NCI-H2196 treated with DMSO at 0.1 percent for 48 hours (cell line): ENCODE results near the gene G3BP2.
"Not testable (repeated sequence)": the region's sequence is repeated elsewhere in the genome, so short reads cannot be mapped to it uniquely, and the experiment has no call there.

Source experiments
- DNase-seq: peaks from one replicate; lab custom pipeline; 2025; ENCODE audit not compliant: unreplicated experiment; lab: John Stamatoyannopoulos, UW

The G3BP2 gene

DNA sequence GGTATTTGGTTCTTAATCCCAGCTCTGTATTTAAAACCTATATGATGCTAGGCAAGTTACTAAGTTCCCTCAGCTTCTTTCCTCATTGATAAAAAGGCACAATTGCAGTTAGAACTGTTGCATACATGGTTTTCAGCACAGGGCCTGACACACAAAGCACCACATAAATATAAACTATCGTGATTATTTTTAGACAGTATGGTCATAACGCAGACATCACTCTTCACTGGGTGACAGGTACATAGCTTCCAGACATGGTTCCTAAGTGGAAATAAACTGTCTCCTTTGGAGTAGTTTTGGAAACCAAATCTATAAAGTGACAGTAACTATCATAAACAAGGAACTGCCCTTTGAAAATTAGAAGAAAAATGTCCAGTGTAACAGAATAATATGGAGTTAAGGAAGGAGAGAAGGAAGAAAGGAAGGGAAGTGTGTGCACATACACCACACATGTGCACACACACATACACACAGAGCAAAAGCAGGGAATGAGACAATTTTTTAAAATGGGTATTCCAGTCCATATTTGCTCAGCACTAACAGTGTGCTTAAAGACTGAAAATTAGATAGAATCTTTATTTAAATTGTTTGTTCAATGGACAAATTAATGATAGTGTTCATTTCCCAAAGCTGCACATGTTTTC is 12.5 kb upstream of the G3BP2 start:
- no peak for DNase-seq

DNA sequence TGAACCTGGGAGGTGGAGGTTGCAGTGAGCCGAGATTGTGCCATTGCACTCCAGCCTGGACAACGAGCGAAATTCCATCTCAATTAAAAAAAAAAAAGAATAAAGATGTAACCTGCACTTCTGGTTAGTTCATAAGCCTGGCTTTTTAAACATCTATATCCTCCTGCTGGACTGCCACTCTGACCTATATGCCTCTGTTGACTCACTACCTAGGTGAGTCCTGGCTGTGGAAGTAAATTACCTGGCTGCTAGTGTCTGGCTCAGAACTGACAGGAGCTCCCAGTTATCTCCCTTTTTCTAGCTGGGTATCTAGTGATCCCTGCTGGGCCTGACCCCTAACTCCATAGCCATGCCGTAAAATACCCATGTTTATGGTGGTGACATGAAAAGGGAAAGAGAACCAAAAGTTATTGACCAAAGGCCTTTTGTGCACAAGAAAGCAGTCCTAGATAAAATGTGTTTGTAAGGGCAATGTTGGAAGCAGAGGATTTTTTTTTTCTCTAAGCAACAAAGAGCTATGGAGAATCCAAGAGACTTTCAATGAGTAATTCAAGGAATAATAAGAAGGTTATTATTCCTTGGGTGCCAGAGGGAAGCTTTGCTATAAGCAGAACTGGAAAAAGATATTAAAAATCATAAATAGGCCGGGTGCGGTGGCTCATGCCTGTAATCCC is 10.4 kb upstream of the G3BP2 start:
- no peak for DNase-seq

DNA sequence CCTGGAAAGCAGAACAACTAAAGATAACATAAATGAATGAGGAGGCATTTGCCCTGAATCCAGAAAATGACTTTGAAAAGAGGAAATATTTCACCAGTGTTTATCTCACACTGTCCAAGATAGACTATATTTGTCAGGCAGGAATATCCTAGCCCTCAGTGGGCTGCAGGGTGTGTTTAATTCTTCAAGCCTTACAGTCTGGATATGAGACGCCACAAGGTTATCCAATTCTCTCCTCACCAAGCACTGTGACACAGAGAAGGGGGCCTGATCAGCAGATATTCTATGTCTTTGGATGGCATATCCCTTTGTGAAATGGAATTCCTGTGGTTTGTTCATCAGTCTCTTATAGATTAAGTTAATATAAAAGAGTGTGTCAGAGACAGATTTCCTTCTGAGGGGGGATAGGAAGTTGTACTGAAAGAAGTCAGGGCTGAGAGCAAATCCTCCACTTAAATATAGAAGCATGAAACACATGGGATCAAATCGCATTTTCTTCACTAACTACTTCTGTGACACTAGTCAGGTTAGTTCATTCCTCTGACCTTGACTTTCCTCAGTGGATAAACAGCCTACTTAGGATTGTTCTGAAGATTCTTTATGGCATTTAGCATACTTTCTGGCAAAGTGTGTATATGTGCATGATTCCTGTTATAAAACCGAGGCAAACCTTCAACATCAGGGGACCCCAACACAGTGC is 6.8 kb upstream of the G3BP2 start:
- DNase-seq: no peak

DNA sequence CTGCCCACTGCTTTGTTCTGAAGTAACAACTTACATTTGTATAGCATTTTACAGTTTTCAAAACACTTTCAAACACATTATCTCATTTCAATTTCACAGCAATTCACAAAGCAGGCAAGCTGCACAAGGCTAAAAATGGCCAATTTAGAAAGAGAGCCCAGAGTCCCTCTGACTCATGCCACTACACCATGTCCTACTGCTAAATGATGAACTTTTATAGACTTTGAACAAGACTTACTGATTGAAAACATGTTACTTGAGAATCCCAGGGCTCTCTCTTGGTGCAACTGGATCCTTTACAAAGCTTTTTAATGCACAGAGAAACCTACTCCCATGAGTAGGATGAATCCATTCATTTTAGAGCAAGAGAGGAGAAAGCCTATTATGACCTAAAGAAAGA is 5.8 kb upstream of the G3BP2 start:
- no peak for DNase-seq

DNA sequence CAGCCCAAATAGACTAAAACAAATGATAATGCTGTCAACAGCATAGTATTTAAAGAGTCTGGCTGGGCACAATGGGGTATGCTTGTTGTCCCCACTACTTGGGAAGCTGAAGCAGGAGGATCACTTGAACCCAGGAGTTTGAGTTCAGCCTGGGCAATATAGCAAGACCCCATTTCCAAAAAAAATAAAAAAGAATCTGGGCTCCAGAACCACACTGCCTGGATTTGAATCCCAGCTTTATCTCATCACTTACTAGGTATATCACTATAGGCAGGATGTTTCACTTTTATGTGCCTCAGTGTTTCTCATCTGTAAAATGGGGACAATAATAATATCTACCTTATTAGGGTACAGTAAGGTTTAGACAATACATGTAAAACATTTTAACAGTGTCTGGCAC is 5.3 kb upstream of the G3BP2 start:
- no peak for DNase-seq

DNA sequence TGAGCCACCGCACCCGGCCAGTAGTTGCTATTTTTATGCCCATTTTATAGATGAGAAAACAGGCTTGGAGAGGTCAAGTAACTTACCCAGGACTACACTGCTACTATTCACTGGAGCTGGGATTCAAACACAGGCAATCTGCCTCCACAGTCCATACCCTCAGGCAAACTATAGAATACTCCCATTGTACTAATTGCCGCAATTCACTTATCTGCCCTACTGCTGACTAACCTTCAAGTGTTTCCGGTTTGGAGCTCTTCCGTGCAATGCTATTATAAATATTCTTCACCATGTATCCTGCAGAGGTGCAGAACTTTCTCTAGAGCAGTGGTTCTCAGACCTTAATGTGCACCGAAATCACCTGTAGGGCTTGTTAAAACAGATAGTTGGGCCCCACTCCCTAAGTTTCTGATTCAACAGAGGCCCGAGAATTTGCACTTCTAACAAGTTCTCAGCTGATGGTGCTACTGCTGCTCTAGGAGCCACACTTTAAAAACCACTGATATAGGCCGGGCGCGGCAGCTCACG is 1.9 kb upstream of the G3BP2 start:
- no peak for DNase-seq

DNA sequence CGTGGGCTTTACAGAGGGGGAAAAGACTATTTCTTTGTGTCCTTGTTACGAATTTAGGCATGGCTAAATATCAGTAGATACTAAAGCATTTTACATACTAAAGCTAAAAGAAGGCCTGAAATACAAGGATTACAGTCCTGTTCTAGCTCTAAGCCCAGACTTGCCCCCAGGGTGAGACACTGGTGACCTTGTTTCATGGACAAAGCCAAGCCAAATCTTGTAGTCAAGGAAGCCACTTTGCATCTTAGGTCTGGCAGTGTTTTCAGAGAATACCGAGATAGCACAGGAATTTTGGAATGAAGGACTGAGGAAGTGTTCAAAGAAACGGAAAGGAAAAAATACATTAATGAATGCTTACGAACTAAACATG is 733 bp upstream of the G3BP2 start:
- DNase-seq: no peak

DNA sequence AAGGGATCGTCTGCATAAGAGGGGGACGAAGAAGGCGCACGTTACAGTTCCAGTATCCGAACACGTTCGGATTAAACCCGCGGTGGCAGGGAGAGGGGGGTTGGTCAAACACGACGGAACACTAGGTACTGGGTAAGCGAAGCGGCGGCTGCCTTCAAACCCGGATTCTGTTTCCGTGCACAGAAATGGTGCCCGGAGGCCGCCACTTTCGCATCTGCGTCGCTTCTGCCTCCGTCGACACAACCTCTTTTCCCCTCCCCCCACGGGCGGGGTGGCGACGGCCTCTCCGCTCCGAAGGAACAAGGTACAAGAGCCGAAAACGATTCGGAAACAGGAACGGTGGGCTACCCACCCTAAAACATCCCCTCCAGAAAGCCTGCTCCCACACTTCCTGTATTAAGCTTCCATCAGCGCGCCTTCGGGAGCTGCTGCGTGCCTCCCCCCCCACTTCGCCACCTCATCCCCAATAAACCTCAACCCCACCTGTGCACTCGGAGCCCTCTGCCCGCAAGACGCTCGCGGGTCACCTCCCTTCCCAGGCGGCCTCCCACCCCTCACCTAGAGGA is 667 bp downstream of the G3BP2 start:
- DNase-seq: no peak

DNA sequence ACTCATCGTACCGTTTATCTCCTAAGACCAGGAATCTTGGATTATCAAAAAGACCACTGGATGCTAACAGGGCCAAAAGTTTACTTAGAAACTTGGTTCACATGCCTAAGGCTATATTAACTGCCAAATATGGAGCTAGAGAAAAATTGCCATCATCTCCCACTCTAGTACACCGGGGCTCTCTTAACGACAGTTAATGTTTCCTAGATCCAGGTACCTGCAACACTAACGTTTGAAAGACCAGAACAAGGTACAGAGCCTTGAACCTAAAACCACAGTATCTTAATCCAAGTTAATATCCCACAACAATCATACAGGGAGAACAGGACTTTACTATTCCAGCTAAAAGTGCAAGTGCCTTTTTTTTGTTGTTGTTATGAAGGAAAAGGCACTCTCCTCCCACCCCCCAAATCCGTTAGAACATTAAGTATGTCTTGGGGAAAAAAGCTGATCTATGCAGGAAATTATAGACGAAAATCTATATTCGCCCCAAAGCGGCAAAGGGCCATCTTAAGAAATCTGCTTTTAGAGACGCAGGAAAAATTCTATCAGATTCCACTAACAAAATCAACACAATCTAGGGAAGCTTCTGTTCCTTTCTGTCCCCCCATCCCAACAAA is 1.3 kb downstream of the G3BP2 start:
- DNase-seq: no peak

DNA sequence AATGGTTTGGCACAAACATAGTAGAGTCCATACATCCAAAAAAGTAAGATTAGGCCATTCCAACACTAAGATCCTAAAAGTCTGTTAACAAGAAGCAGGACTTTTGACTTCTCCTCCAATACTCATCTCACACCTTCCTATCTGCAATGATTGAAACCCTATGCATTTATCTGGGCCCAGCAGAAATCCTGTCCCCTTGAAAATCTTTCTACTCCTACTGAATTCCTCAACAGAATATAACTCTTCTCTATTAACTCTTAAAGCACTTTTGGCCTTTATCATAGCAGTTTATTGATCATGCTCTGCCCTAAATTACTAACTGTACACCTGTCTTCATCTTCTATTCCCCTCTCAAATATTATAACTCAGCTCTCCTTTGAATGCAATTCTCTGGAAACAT is 4.6 kb downstream of the G3BP2 start:
- no peak for DNase-seq

DNA sequence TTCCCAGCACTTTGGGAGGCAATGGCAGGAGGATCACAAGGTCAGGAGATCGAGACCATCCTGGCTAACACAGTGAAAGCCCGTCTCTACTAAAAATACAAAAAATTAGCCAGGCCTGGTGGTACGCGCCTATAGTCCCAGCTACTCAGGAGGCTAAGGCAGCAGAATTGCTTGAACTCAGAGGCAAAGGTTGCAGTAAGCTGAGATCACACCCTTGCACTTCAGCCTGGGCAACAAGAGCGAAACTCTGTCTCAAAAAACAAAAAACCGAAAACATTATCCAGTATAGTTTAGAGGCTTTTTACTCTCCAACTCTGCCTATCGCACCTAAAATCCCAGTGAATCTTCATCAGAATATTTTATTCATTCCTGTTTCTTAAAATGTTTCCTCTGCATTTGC is 5.6 kb downstream of the G3BP2 start:
- not testable (repeated sequence) for DNase-seq

DNA sequence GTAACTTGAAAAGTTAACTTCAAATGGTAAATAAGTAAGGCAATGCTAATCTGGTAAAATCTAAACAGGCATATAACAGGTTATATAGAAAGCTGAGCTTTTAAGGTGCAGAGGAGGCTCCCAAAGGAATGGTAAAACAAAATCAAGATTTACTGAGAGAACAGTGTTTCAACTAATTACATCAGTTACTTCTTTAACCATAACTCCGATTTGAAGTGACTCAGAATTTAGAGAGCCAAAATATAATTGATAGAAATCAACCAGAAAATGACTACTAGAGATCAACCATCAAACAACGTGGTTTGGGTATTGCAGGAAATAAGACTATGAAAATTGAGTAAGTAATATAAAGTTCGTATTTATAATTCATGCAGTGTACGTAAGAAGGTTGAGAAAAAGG is 6.9 kb downstream of the G3BP2 start:
- no peak for DNase-seq

DNA sequence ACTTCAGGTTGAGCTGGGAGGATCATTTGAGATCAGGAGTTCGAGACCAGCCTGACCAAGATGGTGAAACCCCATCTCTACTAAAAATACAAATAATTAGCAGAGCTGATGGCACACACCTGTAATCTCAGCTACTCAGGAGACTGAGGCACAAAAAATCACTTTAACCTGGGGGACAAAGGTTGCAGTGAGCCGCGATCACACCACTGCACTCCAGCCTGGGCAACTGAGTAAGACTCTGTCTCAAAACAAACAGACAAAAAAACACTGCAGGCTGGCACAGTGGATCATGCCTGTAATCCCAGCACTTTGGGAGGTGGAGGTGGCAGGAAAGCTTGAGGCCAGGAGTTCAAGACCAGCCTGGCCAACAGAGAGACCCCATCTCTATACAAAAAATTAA is 8.6 kb downstream of the G3BP2 start:
- not testable (repeated sequence) for DNase-seq

DNA sequence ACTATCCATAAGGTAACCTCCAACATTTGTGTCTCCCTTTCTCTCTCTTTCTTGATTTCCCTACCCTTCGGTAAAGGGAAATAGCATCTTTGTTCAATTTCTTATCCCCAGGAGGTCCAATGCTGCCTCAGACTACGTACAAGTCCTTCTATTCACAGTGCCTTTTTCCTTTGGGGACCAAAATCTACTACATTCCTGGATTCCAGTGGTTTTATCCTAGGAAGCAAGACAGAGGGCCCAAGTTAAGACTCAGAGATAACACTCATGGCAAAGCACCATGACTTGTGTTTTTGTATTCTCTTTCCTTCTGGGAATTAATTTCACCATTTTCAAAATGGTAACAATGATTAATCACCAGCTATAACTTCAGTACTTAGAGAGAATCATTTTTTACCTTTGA is 10.6 kb downstream of the G3BP2 start:
- no peak for DNase-seq

DNA sequence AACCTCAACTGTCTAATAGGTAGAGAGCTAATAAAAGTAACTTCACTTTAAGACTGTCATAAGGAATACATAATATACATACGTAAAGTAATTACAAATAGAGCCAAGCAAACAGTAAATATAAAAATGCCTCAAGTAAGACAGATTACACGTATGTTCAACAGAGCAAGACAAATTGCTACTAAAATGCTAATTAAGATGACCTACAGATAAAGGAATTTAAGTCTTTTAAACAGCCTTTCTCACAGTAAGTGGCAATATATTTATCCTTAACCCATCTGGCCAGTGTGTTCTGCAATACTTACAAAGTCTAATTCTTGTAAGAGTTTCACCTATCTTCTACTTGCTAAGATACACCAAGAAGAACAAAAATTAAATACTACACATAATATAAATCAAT is 12.7 kb downstream of the G3BP2 start:
- DNase-seq: no peak

DNA sequence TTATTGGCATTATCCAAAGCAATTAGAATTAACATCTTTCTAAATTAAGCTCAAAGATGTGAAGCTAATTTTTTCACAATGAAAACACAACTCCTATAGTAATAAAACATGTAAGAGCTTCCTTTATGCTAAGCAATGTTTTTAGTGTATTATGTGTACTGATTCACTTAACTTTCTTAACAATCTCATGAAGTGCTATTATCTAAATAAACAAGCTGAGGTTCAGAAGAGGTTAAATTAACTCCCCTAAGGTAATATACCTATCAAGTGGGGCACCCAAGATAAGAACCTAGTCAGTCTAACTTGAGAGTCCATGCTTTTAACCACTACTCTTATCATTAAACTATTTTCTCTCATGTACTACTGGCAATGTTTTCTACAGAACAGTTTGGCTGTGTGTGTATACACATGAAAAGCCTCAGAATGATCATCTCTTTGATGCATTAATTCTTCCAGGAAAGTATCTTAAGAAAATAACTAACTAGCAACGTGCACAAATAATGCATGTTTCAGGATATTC is 13.6 kb downstream of the G3BP2 start:
- DNase-seq: no peak

DNA sequence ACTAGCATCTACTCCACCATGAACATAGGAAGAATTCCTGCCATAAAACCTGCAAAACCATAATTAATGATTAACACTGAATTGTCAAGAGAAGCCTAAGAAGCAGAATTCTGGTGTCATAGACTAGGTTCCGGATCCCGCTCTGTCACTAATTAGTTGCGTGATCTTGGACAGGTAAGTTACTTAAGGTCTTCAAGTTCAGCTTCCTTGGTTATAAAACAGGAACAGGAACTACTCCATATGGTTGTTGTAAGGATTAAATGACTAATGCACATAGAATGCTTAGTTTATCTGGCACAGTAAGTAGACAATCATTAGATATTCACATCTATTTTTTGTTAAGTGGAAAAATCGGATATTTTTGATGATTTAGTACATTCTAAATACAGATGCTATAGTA is 14.3 kb downstream of the G3BP2 start:
- no peak for DNase-seq

DNA sequence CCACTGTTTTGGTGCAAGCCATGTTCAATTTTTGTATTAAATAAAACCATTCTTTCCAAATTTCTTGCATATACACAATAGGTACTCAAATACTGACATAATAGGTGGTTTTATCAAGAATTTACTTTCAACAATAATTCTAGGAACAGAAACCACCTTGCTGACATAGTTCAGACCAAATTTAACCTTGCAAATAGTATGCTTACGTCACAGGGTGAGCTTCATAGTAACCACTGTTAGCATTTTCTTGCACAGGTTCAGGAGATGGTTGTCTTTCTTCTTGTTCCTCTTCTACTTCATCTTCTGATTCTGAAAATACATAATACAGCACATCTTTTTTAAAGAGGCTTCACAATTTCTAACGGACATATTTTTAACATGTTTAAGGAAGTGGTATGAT is 17.6 kb downstream of the G3BP2 start:
- DNase-seq: no peak

DNA sequence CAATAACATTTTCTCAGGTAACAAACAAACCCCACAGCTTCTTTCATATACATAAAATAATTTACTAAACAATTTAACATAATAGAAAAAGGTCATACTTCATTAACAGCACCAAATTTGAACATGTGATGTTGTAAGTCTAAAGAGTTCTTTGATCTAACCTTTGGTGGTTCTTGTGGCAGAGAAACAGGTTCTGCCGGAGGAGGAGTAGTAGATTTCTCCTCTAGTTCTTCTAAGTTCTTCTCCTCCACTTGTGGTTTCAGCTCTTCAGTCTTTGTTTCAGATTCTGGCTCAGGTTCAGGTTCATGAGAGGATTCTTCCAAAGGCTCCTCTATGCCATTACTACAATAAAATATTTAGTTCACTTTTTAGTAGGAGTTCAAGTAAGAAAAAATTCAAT is 18.3 kb downstream of the G3BP2 start:
- DNase-seq: no peak

DNA sequence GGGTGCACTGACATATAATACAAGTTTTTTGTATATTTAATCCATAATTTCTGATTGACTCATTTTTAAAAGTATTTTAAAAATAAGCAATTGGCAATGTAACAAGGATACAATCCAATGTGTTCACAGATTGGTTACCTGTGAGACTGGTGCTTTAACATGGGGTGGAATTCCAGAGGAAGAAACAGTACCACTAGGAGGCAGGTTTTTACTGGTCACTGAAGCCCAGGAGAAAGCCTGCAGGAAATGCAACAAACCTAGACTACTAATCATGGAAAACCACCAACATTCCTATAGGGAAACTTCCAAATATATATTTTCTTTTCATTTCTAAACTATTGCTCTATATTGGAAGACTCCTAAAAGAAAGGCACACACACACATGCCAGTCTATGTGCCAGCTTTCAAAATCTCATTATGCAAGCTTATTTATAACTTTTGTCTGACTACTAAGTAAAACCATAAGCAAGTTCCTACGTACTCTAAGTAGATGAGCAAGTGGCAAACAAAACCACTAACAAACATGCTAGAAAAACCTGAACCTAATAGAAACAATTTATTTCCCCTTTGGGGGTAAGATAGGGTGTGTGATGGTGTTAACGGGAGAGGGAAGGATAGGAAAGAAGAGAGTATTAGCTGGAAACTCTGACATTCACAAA is 19.2 kb downstream of the G3BP2 start:
- no peak for DNase-seq

DNA sequence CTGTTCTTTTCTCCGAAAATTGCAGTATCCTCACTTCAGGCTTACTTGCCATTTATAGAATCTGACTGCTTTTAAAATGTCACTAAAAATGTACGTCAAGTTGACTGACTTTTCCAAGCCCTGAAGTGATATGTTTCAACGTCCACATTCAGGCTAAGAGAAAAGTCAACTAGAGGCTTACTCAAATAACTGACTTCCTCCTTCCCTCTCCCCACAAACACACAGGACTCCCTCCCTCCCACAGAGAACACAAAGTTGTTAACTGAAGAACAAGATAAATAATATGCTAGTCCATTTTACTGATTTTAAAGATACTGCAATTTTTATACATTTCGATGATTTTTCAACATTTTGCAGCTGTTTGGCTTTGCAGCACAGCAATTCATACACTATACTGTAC is 29.1 kb downstream of the G3BP2 start:
- DNase-seq: no peak
